IPS DF 6.9 (cell line): ENCODE measurements around the gene PAFAH1B2.

Experiments
- DNase-seq: peaks from one replicate; pipeline ENCODE4 v3.0.0-alpha.2; 2013; ENCODE audit warnings: low read depth, low spot score
- H3K27ac ChIP-seq: one replicate; pipeline ENCODE4 v1.5.1; 2013; ENCODE audit warnings: low read length, control low read depth
- H3K27me3 ChIP-seq: 2 replicates; pipeline ENCODE4 v1.6.1; 2013; ENCODE audit warnings: mild to moderate bottlenecking, low read length; ENCODE audit not compliant: control insufficient read depth, insufficient read depth
- H3K36me3 ChIP-seq: 2 replicates; pipeline ENCODE4 v1.6.1; 2013; ENCODE audit warnings: low read length; ENCODE audit not compliant: control insufficient read depth, insufficient read depth
- H3K4me1 ChIP-seq: 2 replicates; pipeline ENCODE4 v1.6.1; 2013; ENCODE audit warnings: low read length; ENCODE audit not compliant: control insufficient read depth, insufficient read depth
- H3K4me3 ChIP-seq: 2 replicates; pipeline ENCODE4 v1.5.1; 2013; ENCODE audit warnings: mild to moderate bottlenecking, low read length
- H3K9me3 ChIP-seq: 2 replicates; pipeline ENCODE4 v1.6.1; 2013; ENCODE audit warnings: low read length, inconsistent platforms; ENCODE audit not compliant: control insufficient read depth, insufficient read depth
- WGBS: extraction: QIAGEN DNeasy Blood & Tissue Kit; methylation state at CpG from one replicate; pipeline ENCODE4 v1.1.7; 2013; ENCODE audit warnings: mixed read lengths, missing lambda C conversion rate; ENCODE audit not compliant: insufficient read length, insufficient coverage; 5-methylcytosine and 5-hydroxymethylcytosine counted together

The PAFAH1B2 gene

DNA sequence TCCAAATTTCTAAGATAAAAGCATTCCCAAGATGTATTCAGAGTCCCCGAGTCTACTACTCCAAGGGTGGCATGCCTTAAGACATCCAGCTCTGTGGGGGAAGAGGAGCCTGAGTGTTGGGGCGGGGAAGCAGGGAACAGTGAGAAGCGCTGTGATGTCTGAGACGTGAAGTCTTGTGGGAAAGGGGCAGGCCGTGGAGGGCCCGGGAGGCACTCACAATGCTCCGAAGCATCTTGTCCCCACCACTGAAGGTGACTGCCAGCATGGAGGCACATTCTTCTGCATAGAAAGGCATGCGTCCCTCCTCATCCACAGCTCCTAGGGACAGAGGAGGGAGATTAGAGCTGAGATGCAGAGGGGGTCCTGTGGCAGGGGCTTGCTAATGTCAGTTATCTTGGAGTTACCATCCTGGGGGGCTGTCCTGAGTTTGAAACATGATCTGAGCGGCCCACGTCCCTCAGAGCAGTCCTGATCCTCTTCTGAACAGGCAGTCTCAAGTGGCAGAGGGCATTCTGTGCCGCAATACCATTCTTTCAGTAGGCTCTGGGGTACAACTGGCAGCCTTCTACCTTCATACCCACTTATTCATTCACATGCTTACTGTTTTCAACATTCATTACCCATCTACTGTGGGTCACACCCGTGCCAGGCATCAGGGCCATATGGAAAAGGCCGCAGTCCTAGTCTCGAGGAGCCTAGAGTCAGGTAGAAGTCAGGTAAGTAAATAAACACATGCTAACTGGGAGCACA, 79.1 kb downstream of the PAFAH1B2 start:
- Histone ChIP-seq H3K4me1 (no peaks in the 10 kb centered on the region), H3K4me3 (no peak overlapping the region), H3K27ac (no peak overlapping the region), H3K36me3 (peaks cover 19% of the 10 kb centered on the region), H3K27me3 (no peaks in the 10 kb centered on the region), H3K9me3 (no peaks in the 10 kb centered on the region)
- no CpG with 5 or more reads among the region's 14 CpGs for WGBS
- DNase-seq = no peak

- Histone ChIP-seq H3K4me1 (no peaks in the 10 kb centered on the region), H3K27ac (no peak overlapping the region), H3K9me3 (no peaks in the 10 kb centered on the region), H3K36me3 (peaks cover 13% of the 10 kb centered on the region), H3K27me3 (no peaks in the 10 kb centered on the region), H3K4me3 (no peak overlapping the region)
- DNase-seq = no peak
- WGBS = no CpG with 5 or more reads among the region's 17 CpGs
These were observed 79.9 kb downstream of the PAFAH1B2 start for GRCh38 chr11:117223741-117224689.

DNA sequence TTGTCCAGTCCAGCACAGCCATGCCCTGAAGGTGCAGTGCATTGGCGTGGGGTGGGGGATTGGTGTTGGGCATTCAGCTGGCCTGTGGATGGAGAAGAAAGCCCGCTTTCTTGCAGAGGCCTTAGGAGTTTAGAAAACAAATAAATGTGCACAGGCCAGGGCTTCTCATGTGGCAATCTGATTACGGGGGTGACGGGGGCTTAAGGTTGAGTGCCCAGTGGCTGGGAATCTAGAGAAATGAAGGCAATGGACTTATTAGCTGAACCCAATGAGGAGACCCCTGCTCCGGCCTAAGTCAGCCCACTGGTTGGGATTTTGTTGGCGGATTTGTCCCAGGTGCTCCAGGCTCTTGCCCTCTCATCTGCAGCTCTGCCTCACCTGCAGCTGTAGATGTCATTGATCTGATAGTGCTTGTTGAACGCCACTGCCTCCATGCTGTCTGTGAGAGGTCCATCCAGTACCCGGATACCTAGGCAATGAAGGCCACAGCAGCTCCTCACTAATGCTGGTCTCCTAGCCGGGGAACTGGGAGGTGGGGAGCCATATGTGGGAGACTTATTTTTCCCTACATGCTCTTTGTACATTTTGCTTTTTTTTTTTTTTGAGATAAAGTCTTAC, 81.6 kb downstream of the PAFAH1B2 start:
- Histone ChIP-seq H3K27ac (no peak overlapping the region), H3K27me3 (no peaks in the 10 kb centered on the region), H3K4me1 (no peaks in the 10 kb centered on the region), H3K9me3 (no peaks in the 10 kb centered on the region), H3K36me3 (peaks cover 8% of the 10 kb centered on the region), H3K4me3 (no peak overlapping the region)
- no CpG with 5 or more reads among the region's 9 CpGs for WGBS
- DNase-seq = no peak
